Activated CD8-positive, alpha-beta memory T cell treated with anti-CD3 and anti-CD28 coated beads, Interleukin-2, amount 50 U/mL, for 24 hours (primary cell): Measurements from ENCODE around the gene NCAPD2.

Source experiments
- DNase-seq: peaks from one replicate; pipeline ENCODE4 v3.0.0-alpha.2; 2020; ENCODE audit errors: extremely low read depth

Gene NCAPD2

DNA sequence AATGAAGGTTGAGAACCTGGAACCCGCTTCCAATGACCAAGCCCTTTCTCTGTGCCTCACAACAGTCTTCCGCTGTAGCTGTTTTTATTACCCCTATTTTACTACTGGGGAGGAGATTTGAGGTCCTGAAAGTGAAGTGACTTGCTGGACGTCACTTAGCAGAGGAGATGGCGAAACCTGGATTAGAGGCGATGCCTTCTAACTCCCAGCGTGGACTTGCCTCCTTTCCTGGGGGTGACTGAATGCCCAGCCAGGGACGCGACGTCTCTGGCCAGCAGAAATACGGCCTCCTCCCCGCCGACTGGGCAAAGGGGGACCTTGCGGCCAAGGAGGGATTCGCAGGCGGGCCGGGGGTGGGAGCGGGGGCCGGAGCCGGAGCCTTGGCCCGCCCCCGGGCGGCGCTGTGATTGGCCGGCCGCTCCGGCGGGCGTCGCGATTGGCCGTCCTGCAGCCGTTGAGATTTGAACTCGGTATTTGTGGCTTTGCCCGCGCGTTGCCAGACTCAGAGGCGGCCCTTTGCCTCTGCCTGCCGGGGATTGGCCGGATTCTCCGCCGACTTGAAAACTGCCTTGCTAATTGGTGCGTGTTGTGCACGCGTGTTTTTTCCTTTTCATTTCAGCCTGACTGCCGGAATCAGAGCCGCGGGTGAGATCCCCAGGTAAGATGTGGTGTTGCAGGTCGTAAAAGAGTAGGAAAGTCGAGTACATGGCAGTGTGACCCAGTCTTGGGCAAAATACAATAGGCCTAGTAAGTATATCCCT lies at the start of gene NCAPD2:
NCAPD2 (plus strand) TSS at position 606 of the 761 bp plus-strand sequence. CDS start 997 bp downstream, outside the sequence.
- DNase-seq, result peak; percentile 87

GRCh38 chr12:6444704-6445688 lies 48.9 kb upstream of the NCAPD2 start, which contains the start of gene CD27:
Gene CD27 (plus strand): TSS chr12:6444955. CDS start chr12:6445096, 141 bp downstream.
- DNase-seq, result no peak

GRCh38 chr12:6450091-6450868 lies 43.6 kb upstream of the NCAPD2 start:
- DNase-seq, result no peak

DNA sequence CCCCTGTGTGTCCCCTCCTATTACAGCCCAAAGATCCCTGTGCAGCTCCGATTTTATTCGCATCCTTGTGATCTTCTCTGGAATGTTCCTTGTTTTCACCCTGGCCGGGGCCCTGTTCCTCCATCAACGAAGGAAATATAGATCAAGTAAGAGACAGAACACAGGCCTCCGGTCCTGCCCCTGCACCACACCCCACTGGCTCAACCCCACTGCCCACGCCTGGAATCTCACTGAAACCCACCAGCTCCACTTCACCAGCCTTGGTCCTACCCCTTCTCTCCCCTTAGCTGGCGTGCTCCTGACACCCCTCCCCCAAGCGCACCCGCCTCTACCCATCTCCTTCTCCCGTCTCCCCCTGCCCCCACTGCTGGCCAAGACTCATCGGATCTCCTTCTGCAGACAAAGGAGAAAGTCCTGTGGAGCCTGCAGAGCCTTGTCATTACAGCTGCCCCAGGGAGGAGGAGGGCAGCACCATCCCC lies 43.0 kb upstream of the NCAPD2 start:
- DNase-seq, result no peak

GRCh38 chr12:6451348-6452244 lies 42.3 kb upstream of the NCAPD2 start, which contains the start of gene TAPBPL:
Gene TAPBPL (plus strand): TSS chr12:6452042. CDS start chr12:6452249, 207 bp downstream.
- DNase-seq, result no peak

DNA sequence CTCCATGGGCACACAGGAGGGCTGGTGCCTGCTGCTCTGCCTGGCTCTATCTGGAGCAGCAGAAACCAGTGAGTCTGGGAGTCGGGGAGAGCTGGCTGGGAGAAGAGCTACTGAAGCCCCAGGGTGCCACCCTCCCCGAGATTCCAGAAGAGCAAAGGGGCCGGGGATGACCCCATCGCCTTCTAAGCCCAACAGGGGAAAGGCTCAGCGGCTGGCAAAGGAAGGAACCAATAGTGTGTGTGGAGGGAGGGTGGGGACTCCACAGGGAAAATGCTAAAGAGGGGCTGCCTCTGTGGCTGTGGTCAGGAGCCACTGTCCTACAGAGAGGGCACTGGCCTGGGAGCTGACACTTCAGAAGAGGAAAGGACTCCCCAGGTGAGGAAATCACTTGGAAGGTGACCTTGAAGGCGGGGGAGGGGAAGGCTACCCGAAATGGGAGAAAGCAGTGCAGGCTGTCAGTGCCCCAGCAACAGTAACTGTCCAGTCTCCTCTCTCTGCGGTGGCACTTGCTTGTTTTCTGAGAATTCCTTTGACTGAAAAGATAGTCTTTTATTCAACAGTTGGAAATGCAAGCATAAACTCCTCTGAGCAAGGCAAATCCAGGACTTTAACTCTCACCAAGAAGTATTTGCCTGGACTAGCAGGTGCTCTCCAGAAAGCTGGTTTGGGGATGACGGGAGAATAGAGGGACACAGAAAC lies 41.5 kb upstream of the NCAPD2 start:
- no peak for DNase-seq

GRCh38 chr12:6452944-6453630 lies 40.8 kb upstream of the NCAPD2 start:
- no peak for DNase-seq

DNA sequence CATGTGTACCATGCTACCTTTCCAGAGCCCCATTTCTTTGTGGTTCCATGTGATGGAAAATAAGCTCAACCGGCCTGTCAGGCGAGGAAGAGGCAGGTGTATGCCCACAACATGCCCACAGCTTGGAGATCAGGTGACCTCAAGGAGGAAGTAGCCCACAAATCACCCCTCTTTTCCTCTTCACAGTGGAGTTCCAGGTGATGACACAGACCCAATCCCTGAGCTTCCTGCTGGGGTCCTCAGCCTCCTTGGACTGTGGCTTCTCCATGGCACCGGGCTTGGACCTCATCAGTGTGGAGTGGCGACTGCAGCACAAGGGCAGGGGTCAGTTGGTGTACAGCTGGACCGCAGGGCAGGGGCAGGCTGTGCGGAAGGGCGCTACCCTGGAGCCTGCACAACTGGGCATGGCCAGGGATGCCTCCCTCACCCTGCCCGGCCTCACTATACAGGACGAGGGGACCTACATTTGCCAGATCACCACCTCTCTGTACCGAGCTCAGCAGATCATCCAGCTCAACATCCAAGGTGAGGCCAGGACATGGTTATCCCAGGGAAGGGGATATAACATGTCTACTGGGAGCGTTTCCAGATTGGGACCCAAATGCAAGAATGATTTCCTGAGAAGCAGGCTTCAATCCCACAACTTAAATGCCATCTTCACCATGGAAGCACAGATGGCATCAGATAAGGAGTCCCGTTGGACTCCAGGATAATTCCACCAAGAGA lies 36.5 kb upstream of the NCAPD2 start:
- DNase-seq, result no peak

DNA sequence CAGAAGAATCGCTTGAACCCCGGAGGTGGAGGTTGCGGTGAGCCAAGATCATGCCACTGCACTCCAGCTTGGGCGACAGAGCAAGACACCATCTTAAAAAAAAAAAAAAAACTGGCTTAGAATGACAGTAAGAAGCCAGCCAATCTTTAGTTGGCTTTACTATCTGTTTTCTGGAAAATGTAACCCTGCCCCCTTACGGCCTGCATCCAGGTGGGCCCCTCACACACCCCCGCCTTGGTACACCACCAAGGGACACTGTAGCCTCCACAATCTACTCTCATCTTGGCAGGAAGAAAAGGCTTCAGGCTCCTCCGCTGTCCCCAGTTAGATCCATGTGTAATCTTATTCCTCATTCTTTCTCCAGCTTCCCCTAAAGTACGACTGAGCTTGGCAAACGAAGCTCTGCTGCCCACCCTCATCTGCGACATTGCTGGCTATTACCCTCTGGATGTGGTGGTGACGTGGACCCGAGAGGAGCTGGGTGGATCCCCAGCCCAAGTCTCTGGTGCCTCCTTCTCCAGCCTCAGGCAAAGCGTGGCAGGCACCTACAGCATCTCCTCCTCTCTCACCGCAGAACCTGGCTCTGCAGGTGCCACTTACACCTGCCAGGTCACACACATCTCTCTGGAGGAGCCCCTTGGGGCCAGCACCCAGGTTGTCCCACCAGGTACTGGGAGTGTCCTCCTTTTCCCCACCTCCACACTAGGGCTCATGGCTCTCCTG lies 35.5 kb upstream of the NCAPD2 start:
- DNase-seq, result no peak

DNA sequence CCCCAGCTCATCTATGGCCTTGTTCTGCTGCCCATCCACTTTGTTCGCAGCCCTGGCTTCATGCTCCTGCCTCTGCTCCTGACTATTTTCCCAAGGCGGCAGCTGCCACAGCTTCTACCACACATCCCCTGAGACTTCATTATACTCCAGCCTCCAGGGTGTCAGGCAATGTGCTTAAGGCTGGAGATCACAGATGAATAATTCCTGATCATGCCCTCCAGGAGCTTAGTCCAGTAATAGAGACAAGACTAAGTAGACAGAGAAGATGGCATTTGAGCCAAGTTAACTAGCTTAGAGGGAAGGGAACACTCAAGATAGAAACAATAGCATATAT lies 34.9 kb upstream of the NCAPD2 start:
- no peak for DNase-seq

GRCh38 chr12:6460751-6461371 lies 33.0 kb upstream of the NCAPD2 start:
- DNase-seq, result no peak

DNA sequence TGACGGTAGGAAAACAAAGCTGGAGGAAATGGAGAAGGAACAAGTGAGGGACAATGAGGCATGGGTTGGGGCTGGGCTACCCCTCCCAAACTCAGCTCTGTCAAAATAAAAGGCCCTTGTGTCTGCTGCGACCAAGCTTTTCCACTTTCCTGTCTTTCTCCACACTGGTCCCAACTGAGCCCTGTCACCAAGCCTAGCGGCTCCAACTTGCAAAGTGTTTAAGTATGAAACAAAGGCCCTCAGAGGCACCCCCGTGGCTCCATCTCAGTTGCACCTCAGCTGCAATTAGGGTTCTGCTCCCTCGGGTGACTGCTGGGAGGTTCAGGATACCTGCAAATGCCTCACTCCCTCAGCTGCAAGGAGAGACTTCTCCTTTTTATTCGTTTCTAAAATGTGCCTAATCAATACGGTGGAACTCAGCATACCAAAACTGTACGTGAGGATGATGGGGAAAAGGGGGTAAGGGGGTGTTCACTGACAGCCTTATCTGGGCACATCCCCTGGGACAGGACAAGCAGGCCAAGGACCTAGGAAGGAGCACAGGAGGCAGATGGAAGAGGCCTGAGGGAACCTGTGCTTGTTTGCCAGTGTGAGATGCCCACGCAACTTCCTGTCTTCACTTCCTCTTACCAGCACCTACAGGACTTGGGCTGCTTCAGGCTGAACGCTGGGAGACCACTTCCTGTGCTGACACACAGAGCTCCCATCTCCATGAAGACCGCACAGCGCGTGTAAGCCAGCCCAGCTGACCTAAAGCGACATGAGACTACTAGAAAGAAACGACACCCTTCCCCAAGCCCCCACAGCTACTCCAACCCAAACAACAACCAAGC lies 32.3 kb upstream of the NCAPD2 start:
- peak; percentile 72 for DNase-seq

DNA sequence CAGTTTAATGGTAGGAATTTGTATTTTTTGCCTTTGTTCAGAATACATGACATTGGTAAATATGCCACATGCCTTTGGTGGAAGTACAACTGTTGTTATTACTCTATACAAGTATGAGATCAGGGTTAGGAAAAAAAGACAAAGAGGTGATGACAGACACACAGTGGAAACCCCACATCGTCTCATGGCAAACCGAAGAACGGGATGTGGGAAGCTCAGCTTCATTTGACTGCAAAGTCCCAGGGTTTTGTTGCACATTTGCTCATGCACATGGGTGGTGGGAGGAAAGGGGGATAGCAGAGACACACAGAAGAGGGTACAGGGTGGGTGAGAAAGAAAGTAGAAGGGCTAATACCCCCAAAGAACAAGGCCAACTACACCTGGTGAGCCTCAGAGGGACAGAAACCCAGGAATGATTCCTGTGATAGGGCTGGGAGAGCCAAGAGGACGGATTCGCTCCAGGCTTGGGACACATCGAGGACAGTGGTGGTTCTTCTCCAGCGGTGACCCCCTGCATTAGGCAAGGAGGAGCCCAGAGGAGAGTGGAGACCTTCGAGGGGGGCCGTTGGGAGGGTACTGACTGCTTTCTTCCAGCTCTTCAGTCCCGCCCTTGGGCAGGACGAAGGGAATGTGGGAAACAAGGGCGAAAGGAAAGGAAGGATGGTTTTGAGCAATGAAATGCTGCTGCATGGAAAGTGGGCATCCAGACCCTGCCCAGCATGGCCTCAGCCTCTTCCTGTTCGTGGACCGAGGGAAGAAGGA lies 31.5 kb upstream of the NCAPD2 start:
- no peak for DNase-seq

DNA sequence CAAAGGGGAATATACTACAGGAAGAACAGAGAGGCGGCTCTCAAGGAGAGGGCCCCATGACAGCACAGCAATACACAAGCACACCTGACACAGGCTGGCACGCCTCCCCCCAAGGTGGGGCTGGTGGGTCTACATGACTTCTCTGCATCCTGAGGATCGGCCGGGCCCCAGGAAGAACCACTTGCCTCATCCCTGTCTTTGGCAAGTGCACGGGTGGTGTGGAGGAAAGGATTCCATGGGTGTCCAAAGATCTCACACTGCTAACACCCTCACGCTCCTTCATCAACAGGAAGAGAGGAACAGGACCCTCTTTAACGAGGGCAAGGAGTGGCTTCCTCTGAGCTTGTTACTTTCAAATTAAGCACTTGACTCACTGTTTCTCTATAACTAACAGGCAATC lies 30.7 kb upstream of the NCAPD2 start:
- DNase-seq, result no peak

DNA sequence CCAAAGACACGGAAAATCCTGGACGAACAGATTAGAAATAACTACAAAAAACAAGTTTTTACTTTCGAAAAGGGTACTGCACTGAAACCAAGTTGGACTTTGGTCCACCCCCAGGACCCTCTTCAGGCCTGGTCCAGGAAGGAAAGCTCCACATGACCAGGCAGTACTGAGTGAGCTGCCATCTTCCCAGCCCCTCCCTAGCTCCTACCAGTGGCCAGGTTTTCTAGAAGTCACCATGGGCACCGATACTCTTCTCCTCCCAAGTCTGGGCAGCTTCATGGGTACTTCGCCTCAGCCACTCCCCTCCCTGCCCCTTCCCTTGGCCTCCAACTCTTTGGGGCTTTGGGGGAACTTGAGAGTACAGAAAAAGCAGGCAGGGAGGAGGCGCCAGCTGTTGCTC lies 30.0 kb upstream of the NCAPD2 start:
- DNase-seq, result no peak

DNA sequence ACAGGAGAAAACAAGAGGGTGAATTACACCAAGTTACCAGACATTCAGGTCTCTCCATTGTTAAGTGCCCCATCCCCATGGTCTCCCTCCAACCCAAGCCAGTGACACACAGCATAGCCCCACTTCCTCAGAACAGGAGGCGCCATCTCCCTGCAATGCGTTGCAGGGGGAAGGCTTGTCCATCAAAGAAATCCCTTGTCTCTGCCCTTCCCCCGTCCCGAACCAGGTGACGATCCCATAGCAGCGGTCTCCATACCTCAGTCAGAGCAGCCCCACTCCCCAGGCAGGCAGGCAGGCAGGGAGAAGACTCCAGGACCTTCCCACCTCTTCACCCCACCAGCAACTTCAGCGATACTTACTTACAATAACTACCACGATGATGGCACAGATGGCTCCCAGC lies 29.4 kb upstream of the NCAPD2 start:
- no peak for DNase-seq
